Spleen (tissue), 7 donors: Measurements from ENCODE around the gene ZNF324B.

Experiments
- POLR2A ChIP-seq, 3 donors: fragments of 450-650 bp; IDR thresholded peaks; one replicate each; pipeline ENCODE4 v1.5.1; 2017; ENCODE audit warnings: antibody characterized with exemption in 3 of 3, mild to moderate bottlenecking in 1 of 3
- TF ChIP-seq, protein P1 (sequence below), 11 experiments: fragments of 200-600 bp in 7 of 11; fragments of 450-650 bp in 4 of 11; sonication (generic) in 4 of 11; IDR thresholded peaks in 8 of 11; conservative IDR thresholded peaks in 3 of 11; 1 replicate in 7 of 11; 2 replicates in 4 of 11; pipeline versions ENCODE4 v1.4.0 to v1.8.0; 2016 to 2021; ENCODE audit warnings: antibody characterized with exemption in 11 of 11, inconsistent platforms in 4 of 11, mild to moderate bottlenecking in 1 of 11
- donor health status: DM: no; HTN: no; CAD: no; lungs with moderate emphysema.
- donor health status: DM: no; HTN: no; CAD: no.
- donor health status: DM: no; HTN: no; CAD: no.

DNA sequence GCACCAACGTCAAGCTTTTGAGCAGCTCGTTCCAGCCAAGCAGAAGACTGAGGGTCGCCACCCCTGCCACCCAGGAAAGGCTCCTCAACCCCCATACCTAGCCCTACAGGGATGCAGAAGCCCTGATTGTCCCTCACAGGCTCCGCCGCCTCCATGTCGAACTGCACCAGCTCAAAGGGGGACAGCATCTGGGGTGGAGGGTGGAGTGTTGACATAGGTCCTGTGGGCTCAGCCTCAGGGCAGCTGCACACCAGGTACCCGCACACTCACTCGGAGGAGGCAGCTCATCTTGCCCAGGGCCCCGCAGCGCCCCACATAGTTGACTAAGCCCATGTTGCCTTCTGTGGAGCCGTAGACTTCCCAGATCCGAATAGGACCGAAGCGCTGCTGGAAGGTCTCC lies 48.8 kb downstream of the ZNF324B start:
- TF ChIP-seq, protein P1, sequence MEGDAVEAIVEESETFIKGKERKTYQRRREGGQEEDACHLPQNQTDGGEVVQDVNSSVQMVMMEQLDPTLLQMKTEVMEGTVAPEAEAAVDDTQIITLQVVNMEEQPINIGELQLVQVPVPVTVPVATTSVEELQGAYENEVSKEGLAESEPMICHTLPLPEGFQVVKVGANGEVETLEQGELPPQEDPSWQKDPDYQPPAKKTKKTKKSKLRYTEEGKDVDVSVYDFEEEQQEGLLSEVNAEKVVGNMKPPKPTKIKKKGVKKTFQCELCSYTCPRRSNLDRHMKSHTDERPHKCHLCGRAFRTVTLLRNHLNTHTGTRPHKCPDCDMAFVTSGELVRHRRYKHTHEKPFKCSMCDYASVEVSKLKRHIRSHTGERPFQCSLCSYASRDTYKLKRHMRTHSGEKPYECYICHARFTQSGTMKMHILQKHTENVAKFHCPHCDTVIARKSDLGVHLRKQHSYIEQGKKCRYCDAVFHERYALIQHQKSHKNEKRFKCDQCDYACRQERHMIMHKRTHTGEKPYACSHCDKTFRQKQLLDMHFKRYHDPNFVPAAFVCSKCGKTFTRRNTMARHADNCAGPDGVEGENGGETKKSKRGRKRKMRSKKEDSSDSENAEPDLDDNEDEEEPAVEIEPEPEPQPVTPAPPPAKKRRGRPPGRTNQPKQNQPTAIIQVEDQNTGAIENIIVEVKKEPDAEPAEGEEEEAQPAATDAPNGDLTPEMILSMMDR (IDR thresholded peaks at IDR 0.05 in 8 of 11, conservative IDR thresholded peaks at IDR 0.05 in 3 of 11) = no peak
- no peak for TF ChIP-seq POLR2A (IDR thresholded peaks at IDR 0.05)
